ENCODE results near the gene LEKR1.

LEKR1 gene

DNA sequence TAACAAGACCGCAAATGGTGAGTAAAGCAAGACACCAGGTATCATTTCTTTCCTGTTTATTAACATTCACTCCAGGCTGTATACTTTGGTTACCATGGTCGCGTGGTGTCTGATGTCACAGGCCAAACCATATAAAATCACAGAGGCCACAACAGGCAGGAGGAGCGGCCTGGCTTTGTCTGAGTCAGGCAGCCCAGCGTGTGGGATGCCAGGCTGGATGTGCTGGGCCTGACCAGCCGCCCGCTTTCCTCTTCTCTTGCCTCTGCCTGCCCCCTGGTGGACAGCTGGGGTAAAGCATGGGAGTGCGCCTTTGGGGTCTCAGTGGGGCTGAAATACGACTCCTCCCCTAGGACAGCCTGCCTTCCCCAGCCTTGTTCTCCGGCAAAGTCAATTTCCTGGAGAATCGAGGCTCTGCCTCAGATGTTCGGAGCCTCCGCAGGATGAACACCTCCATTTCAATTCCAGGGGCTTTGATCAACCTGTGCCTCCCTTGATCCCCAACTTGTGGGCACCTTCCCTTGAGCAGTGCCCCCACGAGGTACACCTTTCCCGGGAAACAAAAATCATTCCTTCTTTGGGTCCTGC is 255.6 kb downstream of the LEKR1 start:
- peak; percentile 81 for DNase-seq (ENCODE audit: low spot score)

DNA sequence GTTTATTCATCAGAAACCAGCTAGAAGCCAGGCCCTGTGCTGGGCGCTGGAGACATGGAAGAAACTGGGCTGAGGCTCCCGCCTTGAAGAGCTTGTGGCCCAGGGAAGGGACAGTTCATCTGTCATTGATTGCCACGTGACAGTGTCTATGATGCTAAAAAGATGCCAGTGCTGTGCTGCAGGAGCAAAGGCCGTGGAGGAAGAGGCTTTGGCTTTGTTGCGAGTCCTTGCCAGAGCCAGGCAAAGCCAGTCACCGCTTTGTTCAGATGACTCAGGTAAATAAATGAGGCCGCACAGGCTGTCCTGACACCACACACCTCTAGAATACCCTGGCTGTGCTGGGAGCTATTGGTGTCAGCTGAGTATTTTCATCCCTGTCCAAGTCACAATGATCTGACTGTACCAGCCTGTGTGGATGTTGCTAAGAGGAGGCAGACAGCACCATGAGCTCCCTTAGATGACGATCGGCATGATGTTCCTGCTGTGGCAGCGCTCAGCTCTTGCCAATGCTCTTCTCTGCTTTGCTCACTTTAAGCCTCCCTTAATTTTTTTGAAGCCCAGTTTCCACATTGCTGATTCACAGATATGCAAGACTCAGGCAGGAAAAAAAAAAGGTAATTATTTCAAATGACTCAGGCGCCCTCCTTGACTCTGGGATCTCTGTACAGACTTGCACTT is 256.3 kb downstream of the LEKR1 start:
- no peak for DNase-seq (ENCODE audit: low spot score)

DNA sequence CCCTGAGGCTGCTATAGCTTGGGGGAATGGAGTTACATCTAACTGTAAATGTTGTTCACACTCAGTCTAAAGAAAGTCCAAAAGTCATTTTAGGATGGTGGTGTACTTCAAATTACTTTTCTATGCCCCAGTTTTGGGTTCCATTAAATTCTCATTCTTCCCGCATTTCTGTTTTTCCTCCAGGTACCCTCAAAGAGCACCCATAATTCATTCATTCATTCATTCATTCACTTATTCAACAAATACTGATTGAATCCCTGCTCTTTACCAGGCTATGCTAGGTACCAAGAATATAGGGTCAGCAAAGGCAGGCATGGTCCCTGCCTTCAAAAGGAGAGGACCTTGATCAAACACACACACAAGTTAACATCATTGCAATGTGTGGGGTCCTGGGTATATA is 257.7 kb downstream of the LEKR1 start:
- no peak for DNase-seq (ENCODE audit: low spot score)

DNA sequence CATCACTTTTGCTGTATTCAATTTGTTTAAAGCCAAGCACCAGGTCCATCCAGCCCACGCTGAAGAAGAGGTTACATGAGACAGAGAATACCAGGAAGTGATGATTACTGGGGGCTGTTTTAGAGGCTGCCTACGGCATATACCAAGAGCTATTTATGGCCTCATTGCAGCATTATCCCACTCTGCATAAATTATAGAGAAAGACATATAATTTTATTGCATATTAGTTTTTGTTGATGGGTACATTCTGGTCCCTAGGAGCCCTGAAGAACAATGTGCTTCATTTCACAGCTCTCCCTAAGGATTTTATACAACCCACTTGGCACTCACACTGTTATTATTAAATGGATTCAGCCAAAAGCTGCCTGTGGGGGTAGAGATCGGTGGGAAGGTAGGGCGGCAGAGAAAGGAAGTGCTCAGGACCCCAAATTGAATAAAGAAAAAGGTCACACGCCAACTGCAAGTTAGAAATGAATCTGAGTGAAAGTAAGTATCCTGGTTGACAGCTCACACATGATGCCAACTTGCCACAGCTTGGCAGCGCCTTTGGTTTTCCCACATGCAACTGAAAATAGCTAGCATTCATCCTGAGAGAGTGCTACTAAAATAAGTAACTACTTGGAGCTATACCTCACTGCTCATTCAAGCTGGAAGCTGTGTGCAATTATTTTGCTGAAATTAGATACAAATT is 260.1 kb downstream of the LEKR1 start:
- no peak for DNase-seq (ENCODE audit: low spot score)

DNA sequence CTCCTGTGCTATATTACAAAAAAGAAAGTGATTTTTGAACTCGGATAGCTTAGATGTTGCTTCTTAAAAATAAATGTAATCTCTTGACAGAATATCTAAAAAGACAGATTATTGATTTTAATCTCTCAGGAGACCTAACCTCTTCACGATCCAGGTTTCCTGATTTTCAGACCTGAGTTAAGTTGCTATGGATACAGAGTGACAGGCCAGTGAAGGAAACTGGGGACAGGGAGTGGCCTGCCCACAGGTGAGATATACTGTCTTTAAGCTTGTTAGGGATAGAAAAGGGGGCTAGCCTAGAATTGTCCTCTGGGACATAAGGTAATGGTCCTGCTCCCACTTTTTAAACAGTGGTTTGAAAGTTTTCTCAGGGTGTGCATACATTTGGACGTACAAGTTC is 260.6 kb downstream of the LEKR1 start:
- no peak for DNase-seq (ENCODE audit: low spot score)

DNA sequence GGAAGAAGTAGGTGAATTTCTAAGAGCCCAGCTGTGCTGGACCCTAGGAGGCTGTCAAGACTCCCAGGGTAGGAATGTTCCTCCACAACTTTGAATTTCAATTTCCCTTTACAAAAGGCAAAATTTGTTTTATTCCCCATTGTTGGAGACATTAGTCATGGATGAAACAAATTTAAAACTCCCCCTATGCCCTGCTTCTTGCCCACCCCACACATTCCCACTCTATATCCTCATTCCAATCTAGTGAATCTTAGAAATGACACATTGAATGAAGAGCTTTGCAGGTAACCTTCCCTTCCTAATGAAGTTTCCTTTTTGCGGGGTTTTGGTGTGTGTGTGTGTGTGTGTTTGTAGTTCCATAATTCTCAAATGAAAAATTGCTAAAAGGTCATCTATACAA is 261.2 kb downstream of the LEKR1 start:
- no peak for DNase-seq (ENCODE audit: low spot score)

DNA sequence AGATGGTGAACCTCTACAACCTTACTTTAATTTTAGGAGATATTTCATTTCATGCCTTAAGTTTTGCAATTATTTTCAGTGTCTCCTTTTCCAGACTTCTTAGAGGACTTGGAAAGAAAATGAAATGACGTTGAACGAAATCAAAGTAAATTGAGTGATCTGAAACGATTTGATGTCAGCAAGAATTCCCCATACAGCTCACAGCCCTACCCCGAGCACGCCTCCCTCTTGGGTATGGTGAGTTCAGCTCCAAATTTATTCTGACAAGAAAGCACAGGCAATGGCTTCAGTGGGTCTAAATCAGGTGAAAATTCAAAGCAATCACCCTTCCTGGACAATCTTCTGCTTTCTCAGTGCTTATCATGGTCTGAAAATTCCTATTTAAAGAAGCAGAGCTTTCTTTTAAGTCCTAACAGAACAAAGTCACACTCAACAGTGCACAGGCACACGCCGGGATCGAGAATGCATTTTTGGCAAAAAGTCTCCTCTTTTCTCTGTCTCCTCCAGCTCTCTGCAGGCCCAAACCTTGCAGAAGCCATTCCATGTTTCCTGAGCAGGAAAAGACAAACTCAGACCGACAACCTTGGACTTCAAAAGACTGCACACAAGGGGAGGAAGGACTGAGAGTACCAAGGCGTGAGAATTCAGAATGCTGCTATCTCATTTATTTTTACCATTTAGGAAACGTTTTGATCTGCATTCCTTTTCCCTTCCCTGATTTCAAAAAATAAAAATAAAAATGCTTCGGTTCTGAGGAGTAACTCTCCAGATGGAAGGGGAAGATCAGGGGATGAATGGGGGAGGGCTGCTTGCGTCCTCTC is 261.8 kb downstream of the LEKR1 start:
- DNase-seq (ENCODE audit: low spot score), result no peak

DNA sequence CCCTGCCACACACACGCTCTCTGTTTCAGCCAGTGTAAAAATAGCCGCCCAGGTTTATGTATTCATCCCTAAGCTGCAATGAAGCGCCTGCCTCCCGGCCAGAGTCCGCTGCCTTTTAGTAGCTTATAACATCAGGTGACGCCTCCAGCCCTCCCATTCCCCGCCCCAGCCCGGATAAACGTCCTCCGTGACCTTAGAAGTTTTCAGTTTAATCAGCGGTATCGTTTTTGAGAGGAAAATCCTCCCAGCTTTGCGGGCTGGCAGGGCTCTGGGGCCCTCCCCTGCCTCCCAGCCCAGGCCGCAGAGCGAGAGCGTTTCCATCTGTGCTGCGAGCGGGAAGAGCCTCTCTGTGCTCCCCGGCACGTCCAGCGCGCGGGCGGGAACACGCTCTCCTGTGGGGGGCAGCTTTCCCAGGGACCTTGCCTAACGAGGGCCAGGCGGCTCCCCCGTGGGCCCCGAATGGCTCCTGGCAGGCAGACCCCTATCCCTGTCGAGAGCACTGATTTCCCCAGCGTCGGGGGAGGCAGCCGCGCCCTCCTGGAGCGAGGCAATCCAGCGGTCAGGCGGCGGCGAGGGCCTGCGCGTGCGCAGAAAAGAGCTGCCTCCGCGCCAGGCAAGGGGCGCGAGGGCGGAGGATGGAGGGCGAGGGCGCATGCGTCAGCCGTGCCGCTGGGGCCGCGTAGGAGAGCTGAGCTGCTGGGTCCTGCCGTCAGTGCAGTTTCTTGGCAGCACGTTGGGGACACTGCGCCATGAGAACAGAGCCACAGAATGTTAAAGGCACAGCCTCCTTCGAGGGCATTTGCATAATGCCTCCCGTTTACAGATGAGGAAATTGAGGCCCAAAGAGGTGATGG is 262.7 kb downstream of the LEKR1 start:
- peak; percentile 98 for DNase-seq (ENCODE audit: low spot score)

DNA sequence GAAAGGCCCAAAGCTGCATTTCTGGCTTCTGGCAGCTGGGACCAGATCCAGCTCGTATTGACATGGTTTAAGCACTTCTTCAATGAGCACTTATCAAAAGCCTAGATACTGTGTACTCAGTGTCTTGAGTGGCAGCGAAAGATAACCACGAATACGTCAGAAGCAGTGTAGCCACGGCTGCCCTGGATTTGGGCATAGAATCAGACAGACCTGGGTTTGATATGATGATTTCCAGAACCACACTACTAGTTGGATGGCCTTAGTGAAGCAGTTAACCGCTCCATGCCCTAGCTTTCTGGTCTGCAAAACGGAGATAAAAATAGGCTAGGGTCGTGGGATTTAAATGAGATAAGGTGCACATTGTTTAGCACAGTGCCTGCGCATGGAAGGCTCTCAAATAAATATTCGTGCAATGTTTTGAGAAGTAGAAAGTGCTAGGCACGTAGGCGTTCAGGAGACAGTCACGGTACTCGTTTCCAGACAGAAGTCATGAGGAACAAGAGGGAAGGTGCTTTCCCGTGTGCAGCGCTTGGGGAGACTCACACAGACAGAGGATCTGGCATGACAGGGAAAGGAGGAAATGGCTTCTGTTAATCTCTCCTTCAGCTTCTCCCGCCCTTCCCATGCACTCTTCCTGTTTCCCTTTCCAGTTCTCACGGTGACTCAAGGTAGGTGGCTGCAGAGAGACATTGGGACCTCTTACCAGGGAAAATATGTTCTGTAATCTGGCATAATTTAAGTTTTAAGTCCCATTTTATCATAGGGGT is 263.5 kb downstream of the LEKR1 start:
- no peak for DNase-seq (ENCODE audit: low spot score)

DNA sequence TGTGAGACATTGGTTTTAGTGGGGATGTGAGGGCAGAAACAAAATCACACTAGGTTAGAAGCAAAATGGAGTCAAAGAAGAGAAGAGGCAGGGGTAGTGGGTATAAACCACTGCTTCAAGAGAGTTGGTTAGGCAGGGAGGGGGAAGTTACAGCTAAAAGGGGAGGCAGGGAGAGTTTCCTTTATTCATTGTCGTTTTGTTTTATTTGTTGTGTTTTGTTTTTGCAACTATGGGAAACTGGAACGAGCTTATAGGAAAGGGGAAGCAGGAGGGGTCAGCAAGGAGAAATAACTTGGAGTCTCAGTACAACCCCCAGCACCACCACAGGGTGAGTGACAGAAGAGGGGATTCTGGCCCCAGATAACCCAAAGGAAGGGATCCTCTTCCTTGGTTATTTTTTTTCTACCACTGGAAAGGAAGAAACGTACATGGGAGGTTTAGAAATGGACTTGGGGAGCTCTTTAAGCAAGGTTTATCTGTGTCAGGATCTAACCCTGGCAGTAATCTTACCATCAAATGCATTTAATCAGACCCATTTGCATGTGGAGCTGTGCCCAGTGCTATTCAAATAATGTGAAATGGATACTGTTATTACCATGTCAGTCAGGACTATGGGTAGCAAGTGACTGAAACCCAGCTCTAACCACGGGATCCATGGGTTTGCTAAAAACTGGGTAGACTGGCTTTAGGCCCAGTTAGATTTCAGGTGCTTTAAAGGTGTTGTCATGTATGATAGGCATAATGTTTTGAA is 265.1 kb downstream of the LEKR1 start:
- no peak for DNase-seq (ENCODE audit: low spot score)

DNA sequence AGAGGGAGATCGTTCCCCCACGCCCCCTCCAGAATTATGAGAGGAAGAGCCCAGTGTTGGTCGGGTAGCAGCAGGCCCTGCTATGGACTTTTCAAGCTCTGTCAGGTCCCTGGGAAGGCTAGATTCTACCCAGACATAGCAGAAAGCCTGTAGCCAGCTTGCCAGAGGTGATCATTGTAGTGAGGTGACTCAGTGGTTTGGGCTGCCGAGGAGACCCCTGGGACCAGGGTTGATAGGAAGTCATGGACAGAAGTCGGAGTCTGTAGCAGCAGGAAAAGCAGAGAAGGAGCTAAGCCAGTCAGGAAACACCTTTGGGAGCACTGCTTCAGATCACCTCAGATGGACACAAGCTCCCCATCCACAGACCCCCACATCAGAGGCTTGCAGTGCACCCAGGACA is 266.1 kb downstream of the LEKR1 start:
- no peak for DNase-seq (ENCODE audit: low spot score)

DNA sequence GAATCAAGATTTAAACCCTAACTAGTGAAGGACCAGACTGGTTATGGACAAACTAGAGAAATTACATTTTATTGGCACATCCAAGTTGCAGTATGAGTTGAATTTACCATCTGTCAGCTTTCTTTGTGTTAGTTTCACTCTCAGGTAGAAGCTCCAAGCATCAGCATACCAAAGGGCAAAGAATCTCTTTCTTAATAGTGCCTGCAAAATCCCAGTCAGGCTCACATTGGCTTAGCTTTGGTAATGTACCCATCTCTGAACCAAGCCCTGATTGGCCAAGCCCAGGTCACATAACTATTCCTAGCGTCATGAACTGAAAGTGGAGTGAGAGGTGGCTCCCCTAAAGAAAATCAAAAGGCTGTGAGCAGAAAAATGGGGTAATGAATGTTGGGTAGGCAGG is 266.9 kb downstream of the LEKR1 start:
- DNase-seq (ENCODE audit: low spot score), result no peak

DNA sequence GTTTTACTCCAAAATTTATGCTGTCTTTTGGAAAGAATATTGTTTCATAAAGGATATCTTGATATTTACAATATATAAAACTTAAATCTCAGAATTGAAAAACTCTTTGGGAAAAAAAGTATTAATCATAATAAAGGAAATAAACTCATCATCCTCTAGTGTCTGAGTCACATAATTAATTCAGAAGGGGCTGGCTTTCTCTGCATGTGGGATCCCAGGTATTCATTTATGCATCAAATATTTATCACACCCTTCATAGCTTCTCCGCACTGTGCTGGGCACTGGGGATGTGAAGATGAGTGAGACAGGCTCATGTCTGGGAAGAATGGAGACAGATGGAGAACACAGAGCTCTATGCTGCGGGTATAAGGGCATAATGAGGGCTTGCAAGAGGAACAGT is 268.1 kb downstream of the LEKR1 start:
- DNase-seq (ENCODE audit: low spot score), result no peak

DNA sequence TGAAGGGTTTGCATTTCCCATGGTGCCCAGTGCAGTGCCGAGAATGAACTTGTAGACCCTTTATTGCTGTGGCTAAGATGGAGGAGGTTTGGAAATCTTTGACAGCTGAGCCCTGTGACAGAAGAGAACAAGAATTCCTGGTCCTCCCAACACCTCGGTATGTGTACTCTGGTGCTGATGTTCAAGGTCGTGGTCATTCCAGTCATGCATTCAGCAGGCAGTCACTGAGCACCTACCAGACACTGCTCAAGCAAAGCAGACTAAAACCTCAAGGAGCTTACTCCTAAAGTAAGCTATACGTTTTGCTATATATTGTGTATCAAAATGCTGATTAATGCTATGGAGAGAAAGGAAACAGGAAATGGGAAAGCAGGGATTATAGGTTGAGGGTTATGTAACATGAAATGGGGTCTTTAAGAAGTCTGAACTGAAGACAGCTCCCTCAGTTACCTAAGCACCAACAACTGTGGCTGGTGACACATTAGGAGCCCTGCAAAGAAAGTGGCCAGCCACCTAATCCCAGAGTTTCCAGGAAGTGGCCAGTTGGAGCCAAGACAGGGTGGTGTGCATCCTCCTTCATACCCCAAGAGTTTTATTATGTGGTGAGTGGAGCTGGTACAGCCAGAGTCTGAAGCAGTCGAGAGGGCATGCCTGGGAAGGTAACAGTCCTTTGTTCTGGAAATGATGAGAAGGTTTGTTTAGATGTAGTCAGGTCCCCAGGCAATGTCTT is 268.8 kb downstream of the LEKR1 start:
- no peak for DNase-seq (ENCODE audit: low spot score)
